HepG2 (cell line): Measurements from ENCODE around the gene GNAS.

Experiments
- NR2C2 ChIP-seq: sonication (generic); formaldehyde crosslinking; IDR thresholded peaks from 2 replicates; pipeline ENCODE4 v1.4.0; 2020; ENCODE audit warnings: missing genetic modification reagents, mild to moderate bottlenecking, moderate library complexity, borderline replicate concordance
- TF ChIP-seq, protein P1 (sequence below): sonication (generic); formaldehyde crosslinking; IDR thresholded peaks from 2 replicates; pipeline ENCODE4 v1.5.0; 2020; ENCODE audit warnings: mild to moderate bottlenecking, missing genetic modification reagents, moderate library complexity

GRCh38 chr20:58842276-58842675 lies 10.2 kb upstream of the GNAS start:
- TF ChIP-seq, protein P1, sequence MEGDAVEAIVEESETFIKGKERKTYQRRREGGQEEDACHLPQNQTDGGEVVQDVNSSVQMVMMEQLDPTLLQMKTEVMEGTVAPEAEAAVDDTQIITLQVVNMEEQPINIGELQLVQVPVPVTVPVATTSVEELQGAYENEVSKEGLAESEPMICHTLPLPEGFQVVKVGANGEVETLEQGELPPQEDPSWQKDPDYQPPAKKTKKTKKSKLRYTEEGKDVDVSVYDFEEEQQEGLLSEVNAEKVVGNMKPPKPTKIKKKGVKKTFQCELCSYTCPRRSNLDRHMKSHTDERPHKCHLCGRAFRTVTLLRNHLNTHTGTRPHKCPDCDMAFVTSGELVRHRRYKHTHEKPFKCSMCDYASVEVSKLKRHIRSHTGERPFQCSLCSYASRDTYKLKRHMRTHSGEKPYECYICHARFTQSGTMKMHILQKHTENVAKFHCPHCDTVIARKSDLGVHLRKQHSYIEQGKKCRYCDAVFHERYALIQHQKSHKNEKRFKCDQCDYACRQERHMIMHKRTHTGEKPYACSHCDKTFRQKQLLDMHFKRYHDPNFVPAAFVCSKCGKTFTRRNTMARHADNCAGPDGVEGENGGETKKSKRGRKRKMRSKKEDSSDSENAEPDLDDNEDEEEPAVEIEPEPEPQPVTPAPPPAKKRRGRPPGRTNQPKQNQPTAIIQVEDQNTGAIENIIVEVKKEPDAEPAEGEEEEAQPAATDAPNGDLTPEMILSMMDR: no peak
- TF ChIP-seq NR2C2 (CRISPR knock-in tag): no peak
